ENCODE data around the gene CPNE5.

GRCh38 chr6:36717871-36718540 lies 121.2 kb downstream of the CPNE5 start:
- TF ChIP-seq YY1 (IDR thresholded peaks at IDR 0.05; ENCODE audit: low read depth) (no peak), CREB1 (IDR thresholded peaks at IDR 0.05; ENCODE audit: low read depth) (no peak), MAX (IDR thresholded peaks at IDR 0.05) (no peak), TCF12 (IDR thresholded peaks at IDR 0.05; ENCODE audit: low read depth) (no peak), EP300 (IDR thresholded peaks at IDR 0.05; ENCODE audit: borderline replicate concordance) (no peak), TAF1 (IDR thresholded peaks at IDR 0.05; ENCODE audit: low read depth) (no peak)
